Activated T-cell treated with anti-CD3 and anti-CD28 coated beads, Interleukin-2, amount 50 U/mL, for 72 hours (primary cell): ENCODE data around the gene TAF4. TPM values are rescaled to one million over a fixed set of nuclear protein-coding genes. Genes with fewer than 3 reads are reported as not detected.

Experiments used
- ATAC-seq, 2 donors: fragments of 150-1000 bp; cut with Tn5 transposase; replicated peaks in 1 of 2; 2 replicates each; pipeline ENCODE4 v1.10.0; 2021; ENCODE audit warnings: moderate library complexity in 2 of 2, mild to moderate bottlenecking in 1 of 2
- DNase-seq, 2 donors: peaks; one replicate each; pipeline ENCODE4 v3.0.0; 2021 to 2022; ENCODE audit warnings: mixed read lengths in 1 of 2
- H3K27ac Mint-ChIP-seq: one replicate; pipeline ENCODE4 v1.8.0; 2022; ENCODE audit warnings: mild to moderate bottlenecking, moderate library complexity, mixed read lengths
- H3K27me3 Mint-ChIP-seq: one replicate; pipeline ENCODE4 v1.8.0; 2022; ENCODE audit warnings: low read depth, mixed read lengths
- H3K36me3 Mint-ChIP-seq, 2 donors: one replicate each; pipeline ENCODE4 v1.8.0; 2022; ENCODE audit warnings: mixed read lengths in 2 of 2, mild to moderate bottlenecking in 1 of 2; ENCODE audit not compliant: insufficient read depth in 2 of 2
- H3K4me1 Mint-ChIP-seq: one replicate; pipeline ENCODE4 v1.8.0; 2022; ENCODE audit warnings: low read depth, mixed read lengths
- H3K4me3 Mint-ChIP-seq, 2 donors: one replicate each; pipeline ENCODE4 v1.8.0; 2022; ENCODE audit warnings: mild to moderate bottlenecking in 2 of 2, mixed read lengths in 2 of 2, moderate library complexity in 2 of 2
- H3K9me3 Mint-ChIP-seq, 2 donors: one replicate each; pipeline ENCODE4 v1.8.0; 2022; ENCODE audit warnings: mixed read lengths in 2 of 2
- total RNA-seq, 2 donors: library from RNA; stranded (reverse); gene quantifications; one replicate each; pipeline ENCODE4 v1.2.3, GENCODE V29; 2022

The TAF4 gene
- total RNA-seq, 2 donors from 2014 or later = 15.7 to 21.5 TPM

- Mint-ChIP-seq H3K4me3 (peak overlapping the region; percentile 86 to 94), H3K9me3 (no peaks in the 10 kb centered on the region), H3K36me3 (peaks cover 0 to 1% of the 10 kb centered on the region in 2 donors), H3K4me1 (peaks cover 34% of the 10 kb centered on the region), H3K27me3 (no peaks in the 10 kb centered on the region), H3K27ac (peak overlapping the region; percentile 98)
- no peak for ATAC-seq
- DNase-seq = no peak
Measured at GRCh38 chr20:62067547-62068260, 2.0 kb upstream of the TAF4 start.

- peak overlapping the region; percentile 98 for H3K27ac Mint-ChIP-seq
- no peaks in the 10 kb centered on the region for H3K9me3 Mint-ChIP-seq
- H3K36me3 Mint-ChIP-seq = no peaks in the 10 kb centered on the region
- H3K4me3 Mint-ChIP-seq = peak overlapping the region; percentile 86 to 94
- no peak for ATAC-seq
- H3K4me1 Mint-ChIP-seq = peaks cover 41% of the 10 kb centered on the region
- DNase-seq = peak; percentile 18 to 25
- no peaks in the 10 kb centered on the region for H3K27me3 Mint-ChIP-seq
Measured at GRCh38 chr20:62066983-62067433, 1.3 kb upstream of the TAF4 start.

- ATAC-seq = no peak
- Mint-ChIP-seq H3K4me1 (peaks cover 46% of the 10 kb centered on the region), H3K36me3 (no peaks in the 10 kb centered on the region), H3K4me3 (peak overlapping the region; percentile 86 to 94), H3K9me3 (no peaks in the 10 kb centered on the region), H3K27me3 (no peaks in the 10 kb centered on the region), H3K27ac (peak overlapping the region; percentile 98)
- no peak for DNase-seq
Measured at GRCh38 chr20:62066339-62066982, 780 bp upstream of the TAF4 start.

- DNase-seq = peak; percentile 22 to 29
- Mint-ChIP-seq H3K27me3 (no peaks in the 10 kb centered on the region), H3K9me3 (no peaks in the 10 kb centered on the region), H3K27ac (no peak overlapping the region), H3K36me3 (no peaks in the 10 kb centered on the region), H3K4me1 (peaks cover 60% of the 10 kb centered on the region), H3K4me3 (peak overlapping the region in 1 of 2 donors; percentile 75)
- ATAC-seq = peak; percentile 12 to 16
Measured at GRCh38 chr20:62064770-62065673, 659 bp downstream of the TAF4 start.

- Mint-ChIP-seq H3K4me3 (peak overlapping the region; percentile 46 to 75), H3K27ac (no peak overlapping the region), H3K4me1 (peaks cover 69% of the 10 kb centered on the region), H3K36me3 (no peaks in the 10 kb centered on the region), H3K27me3 (no peaks in the 10 kb centered on the region), H3K9me3 (no peaks in the 10 kb centered on the region)
- ATAC-seq = no peak
- DNase-seq = no peak
Measured at GRCh38 chr20:62063981-62064769, 1.5 kb downstream of the TAF4 start.

GRCh38 chr20:62063315-62063980, 2.2 kb downstream of the TAF4 start:
- Mint-ChIP-seq H3K4me1 (peaks cover 72% of the 10 kb centered on the region), H3K9me3 (no peaks in the 10 kb centered on the region), H3K27ac (no peak overlapping the region), H3K4me3 (peak overlapping the region; percentile 46 to 75), H3K27me3 (no peaks in the 10 kb centered on the region), H3K36me3 (no peaks in the 10 kb centered on the region)
- DNase-seq (no peak), ATAC-seq (no peak)

- Mint-ChIP-seq H3K9me3 (no peaks in the 10 kb centered on the region), H3K36me3 (no peaks in the 10 kb centered on the region), H3K4me3 (peak overlapping the region; percentile 46 to 75), H3K4me1 (peaks cover 67% of the 10 kb centered on the region), H3K27ac (peak overlapping the region; percentile 2), H3K27me3 (no peaks in the 10 kb centered on the region)
- ATAC-seq = no peak
- no peak for DNase-seq
Measured at GRCh38 chr20:62062661-62063314, 2.9 kb downstream of the TAF4 start.

GRCh38 chr20:62061851-62062423, 3.7 kb downstream of the TAF4 start:
- Mint-ChIP-seq H3K36me3 (no peaks in the 10 kb centered on the region), H3K4me3 (peak overlapping the region in 1 of 2 donors; percentile 46), H3K27me3 (no peaks in the 10 kb centered on the region), H3K9me3 (no peaks in the 10 kb centered on the region), H3K4me1 (peaks cover 63% of the 10 kb centered on the region), H3K27ac (peak overlapping the region; percentile 2)
- no peak for DNase-seq
- ATAC-seq = no peak

- Mint-ChIP-seq H3K36me3 (no peaks in the 10 kb centered on the region), H3K27me3 (no peaks in the 10 kb centered on the region), H3K27ac (no peak overlapping the region), H3K9me3 (no peaks in the 10 kb centered on the region), H3K4me3 (no peak overlapping the region), H3K4me1 (peaks cover 61% of the 10 kb centered on the region)
- no peak for ATAC-seq
- DNase-seq = no peak
Measured at GRCh38 chr20:62060631-62061541, 4.8 kb downstream of the TAF4 start.

- Mint-ChIP-seq H3K36me3 (no peaks in the 10 kb centered on the region), H3K27me3 (no peaks in the 10 kb centered on the region), H3K4me1 (peaks cover 67% of the 10 kb centered on the region), H3K4me3 (no peak overlapping the region), H3K27ac (no peak overlapping the region), H3K9me3 (no peaks in the 10 kb centered on the region)
- no peak for ATAC-seq
- DNase-seq = no peak
Measured at GRCh38 chr20:62059920-62060630, 5.6 kb downstream of the TAF4 start.
